Smooth muscle cell (in vitro differentiated cells): ENCODE results near the gene SLC25A15. TPM values are rescaled to one million over a fixed set of nuclear protein-coding genes. Genes with fewer than 3 reads are reported as not detected.
"Not testable (repeated sequence)": the region's sequence is repeated elsewhere in the genome, so short reads cannot be mapped to it uniquely, and the experiment has no call there.

ENCODE experiments used
- DNase-seq: peaks from one replicate; lab custom pipeline; 2025; ENCODE audit not compliant: unreplicated experiment; lab: John Stamatoyannopoulos, UW
- H2AFZ ChIP-seq: fragments of 200-600 bp; sonication (generic); 2 replicates; pipeline ENCODE4 v1.6.0; 2016; ENCODE audit warnings: antibody characterized with exemption, low read depth, mild to moderate bottlenecking
- H3F3A ChIP-seq: fragments of 200-600 bp; sonication (generic); 2 replicates; pipeline ENCODE4 v1.6.0; 2017; ENCODE audit warnings: antibody characterized with exemption, low read depth
- H3K27ac ChIP-seq: fragments of 200-600 bp; sonication (generic); 2 replicates; pipeline ENCODE4 v1.5.1; 2016; ENCODE audit warnings: low read depth, mild to moderate bottlenecking
- H3K27me3 ChIP-seq: fragments of 200-600 bp; sonication (generic); 2 replicates; pipeline ENCODE4 v1.6.1; 2016; ENCODE audit warnings: low read depth, mild to moderate bottlenecking
- H3K36me3 ChIP-seq: fragments of 200-600 bp; sonication (generic); 2 replicates; pipeline ENCODE4 v1.5.1; 2016; ENCODE audit warnings: low read depth
- H3K4me1 ChIP-seq: fragments of 200-600 bp; sonication (generic); 2 replicates; pipeline ENCODE4 v1.5.1; 2016; ENCODE audit warnings: low read depth
- H3K4me2 ChIP-seq: fragments of 200-600 bp; sonication (generic); 2 replicates; pipeline ENCODE4 v1.6.0; 2016; ENCODE audit warnings: mild to moderate bottlenecking
- H3K4me3 ChIP-seq: fragments of 200-600 bp; sonication (generic); 2 replicates; pipeline ENCODE4 v1.5.1; 2016; ENCODE audit warnings: mild to moderate bottlenecking
- H3K79me2 ChIP-seq: fragments of 200-600 bp; sonication (generic); 2 replicates; pipeline ENCODE4 v1.6.0; 2016; ENCODE audit warnings: low read depth, mild to moderate bottlenecking
- H3K9ac ChIP-seq: fragments of 200-600 bp; sonication (generic); 2 replicates; pipeline ENCODE4 v1.6.0; 2016; ENCODE audit warnings: low read depth
- H3K9me3 ChIP-seq: fragments of 200-600 bp; sonication (generic); replicated peaks from 2 replicates; pipeline ENCODE4 v1.5.1; 2016; ENCODE audit warnings: low read depth
- H4K20me1 ChIP-seq: fragments of 200-600 bp; sonication (generic); 2 replicates; pipeline ENCODE4 v1.6.0; 2016; ENCODE audit warnings: low read depth
- CTCF ChIP-seq: fragments of 200-600 bp; sonication (generic); IDR thresholded peaks from 2 replicates; pipeline ENCODE4 v1.5.1; 2017; ENCODE audit warnings: borderline replicate concordance, mild to moderate bottlenecking, antibody characterized with exemption; ENCODE audit not compliant: insufficient read depth, poor library complexity, severe bottlenecking
- WGBS: methylation state at CpG from one replicate; pipeline ENCODE4 v1.1.7; 2016; ENCODE audit warnings: low lambda C conversion rate; 5-methylcytosine and 5-hydroxymethylcytosine counted together
- microRNA counts: library from miRNA; unstranded; fragments of <30 nt; microRNA quantifications from one replicate; lab custom pipeline; 2016
- microRNA-seq: library from miRNA; unstranded; fragments of <30 nt; microRNA quantifications from one replicate; pipeline ENCODE4, GENCODE V29; 2016; ENCODE audit warnings: borderline number of aligned reads
- polyA plus RNA-seq: library from polyadenylated mRNA; unstranded; fragments of >200 nt; fragmentation: Nextera tagmentation; extraction: Ambion mirVana; gene quantifications from 2 replicates; pipeline ENCODE4 v1.2.1, GENCODE V29; 2016
- small RNA-seq: library from RNA; depleted of rRNA; stranded (forward); fragments of <200 nt; gene quantifications from one replicate; pipeline ENCODE3, GENCODE V24; 2014
- total RNA-seq: library from RNA; depleted of rRNA; stranded (reverse); fragments of >200 nt; gene quantifications from 2 replicates; pipeline ENCODE4 v1.2.3, GENCODE V29; 2014

The SLC25A15 gene
- total and polyA plus RNA-seq, 2 experiments from 2014 or later = 6.3 to 11.1 TPM

DNA sequence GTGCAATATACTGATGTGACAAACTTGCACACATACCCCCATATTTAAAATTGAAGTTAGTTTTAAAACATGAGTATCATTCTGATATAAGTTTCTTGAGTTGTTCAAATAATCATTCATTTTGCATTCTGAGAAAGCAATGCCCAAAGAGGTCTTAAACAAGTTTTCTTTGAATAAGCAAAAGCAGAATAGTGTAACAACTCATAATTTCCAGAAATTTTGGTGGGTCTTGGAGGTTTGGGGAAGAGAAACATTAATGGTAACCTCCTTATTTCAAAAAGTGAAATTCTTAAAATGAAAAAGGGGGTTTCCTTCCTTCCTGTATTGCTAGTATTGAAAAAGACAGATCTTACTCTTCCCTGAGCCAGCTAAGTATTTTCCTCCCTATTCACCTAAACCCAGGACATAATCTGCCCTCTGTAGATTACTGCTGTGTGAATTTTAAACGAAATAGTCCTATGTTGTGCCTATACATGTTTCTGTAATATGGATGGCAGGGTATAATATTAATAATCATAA lies 30.4 kb downstream of the SLC25A15 start:
- Histone ChIP-seq H3K9ac (no peak overlapping the region), H2AFZ (no peak overlapping the region), H4K20me1 (no peaks in the 10 kb centered on the region), H3K4me2 (no peak overlapping the region), H3K4me3 (no peak overlapping the region), H3K27ac (no peak overlapping the region), H3K79me2 (no peaks in the 10 kb centered on the region), H3K4me1 (no peaks in the 10 kb centered on the region), H3K27me3 (no peaks in the 10 kb centered on the region), H3K9me3 (no peaks in the 10 kb centered on the region), H3F3A (no peaks in the 10 kb centered on the region), H3K36me3 (no peaks in the 10 kb centered on the region)
- no peak for TF ChIP-seq CTCF
- no peak for DNase-seq
- 79% methylated on average over 1 of the region's 1 CpG for WGBS

GRCh38 chr13:40839725-40840124 lies 50.3 kb downstream of the SLC25A15 start:
- not testable (repeated sequence) for H2AFZ ChIP-seq, H3F3A ChIP-seq, H3K79me2 ChIP-seq, H3K9me3 ChIP-seq, H3K4me2 ChIP-seq, H4K20me1 ChIP-seq, DNase-seq, H3K4me3 ChIP-seq, H3K9ac ChIP-seq, H3K27ac ChIP-seq, H3K4me1 ChIP-seq, H3K36me3 ChIP-seq, H3K27me3 ChIP-seq
- 84% methylated on average over 2 of the region's 2 CpGs for WGBS

GRCh38 chr13:40840955-40841354 lies 51.5 kb downstream of the SLC25A15 start:
- H3K79me2 ChIP-seq, H2AFZ ChIP-seq: not testable (repeated sequence)

More at GRCh38 chr13:40840955-40841354, 51.5 kb downstream of the SLC25A15 start:
- not testable (repeated sequence) for H3K36me3 ChIP-seq, H3K27ac ChIP-seq, H3F3A ChIP-seq, H3K4me1 ChIP-seq, H4K20me1 ChIP-seq, H3K9me3 ChIP-seq, DNase-seq, H3K27me3 ChIP-seq, H3K9ac ChIP-seq, H3K4me2 ChIP-seq, H3K4me3 ChIP-seq
- 92% methylated on average over 2 of the region's 2 CpGs for WGBS

MicroRNA genes within 50 kb of the gene (microRNA counts, 767-probe panel; counts per million panel counts)
- microRNA hsa-miR-621 (lab: Ali Mortazavi, UCI) = 183 counts per million

Small RNAs within 50 kb of the gene (microRNA-seq; reads per million reads assigned to microRNA genes)
- gene MIR621 = not detected

Small RNAs within 50 kb of the gene (small RNA-seq; reads per million reads assigned to genes)
- gene MIR621 = not detected

Other genes starting within 250 kb of the SLC25A15 start
- gene FOXO1, start 123.0 kb upstream of the SLC25A15 start, total RNA-seq = 19.9 and 20.1 TPM in 2 replicates
- 17.0 and 17.7 TPM in 2 replicates for gene FOXO1, start 123.0 kb upstream of the SLC25A15 start, polyA plus RNA-seq
- gene MRPS31, start 18.4 kb upstream of the SLC25A15 start, total RNA-seq = 25.2 and 34.9 TPM in 2 replicates
- 18.8 and 23.9 TPM in 2 replicates for gene MRPS31, start 18.4 kb upstream of the SLC25A15 start, polyA plus RNA-seq
- 31.8 and 53.1 TPM in 2 replicates for gene ELF1, start 229.7 kb downstream of the SLC25A15 start, total RNA-seq
- gene ELF1, start 229.7 kb downstream of the SLC25A15 start, polyA plus RNA-seq = 21.2 and 28.7 TPM in 2 replicates